H1 (cell line): Measurements from ENCODE around the gene CEACAM8. TPM values are rescaled to one million over a fixed set of nuclear protein-coding genes. Genes with fewer than 3 reads are reported as not detected.
"Not testable (repeated sequence)": the region's sequence is repeated elsewhere in the genome, so short reads cannot be mapped to it uniquely, and the experiment has no call there.

Experiments
- CTCF ChIA-PET: fragments of 300-600 bp; sonication (Branson Sonifier 250); formaldehyde crosslinking; loops from one replicate; lab custom pipeline; 2021; ENCODE audit not compliant: partially characterized antibody; lab: Charles Lee
- POLR2A ChIA-PET: fragments of 300-600 bp; sonication (Branson Sonifier 250); formaldehyde crosslinking; loops from one replicate; lab custom pipeline; 2021; ENCODE audit warnings: inconsistent platforms; ENCODE audit not compliant: partially characterized antibody; lab: Charles Lee
- DNase-seq, 2 experiments: peaks; one replicate each; pipeline versions ENCODE4 v3.0.0 to v3.0.0-alpha.2; 2010 to 2022; ENCODE audit warnings: low spot score in 2 of 2, low read depth in 1 of 2, mixed read lengths in 1 of 2
- FAIRE-seq: peaks from 2 replicates; lab custom pipeline; 2011; peaks lifted over from hg19 to GRCh38; lab: Jason Lieb, UNC
- H2AFZ ChIP-seq: 2 replicates; pipeline ENCODE4 v1.8.1; 2012; ENCODE audit warnings: low read length, inconsistent platforms
- H2AK5ac ChIP-seq: 2 replicates; pipeline ENCODE4 v1.6.1; 2013; ENCODE audit warnings: low read depth, low read length
- H2BK120ac ChIP-seq: replicated peaks from 2 replicates; pipeline ENCODE3; 2013; ENCODE audit warnings: low read depth, low read length, inconsistent platforms
- H2BK12ac ChIP-seq: 2 replicates; pipeline ENCODE4 v1.6.1; 2013; ENCODE audit warnings: low read depth, low read length
- H2BK15ac ChIP-seq: 2 replicates; pipeline ENCODE4 v1.6.1; 2013; ENCODE audit warnings: low read length
- H2BK20ac ChIP-seq: 2 replicates; pipeline ENCODE4 v1.6.1; 2013; ENCODE audit warnings: low read length
- H2BK5ac ChIP-seq: 2 replicates; pipeline ENCODE4 v1.6.1; 2013; ENCODE audit warnings: low read depth, low read length
- H3K14ac ChIP-seq: 2 replicates; pipeline ENCODE4 v1.6.1; 2013; ENCODE audit warnings: inconsistent platforms; ENCODE audit not compliant: insufficient read length
- H3K18ac ChIP-seq: 2 replicates; pipeline ENCODE4 v1.6.1; 2013; ENCODE audit warnings: low read length; ENCODE audit errors: extremely low read depth
- H3K23ac ChIP-seq: 2 replicates; pipeline ENCODE4 v1.6.1; 2013; ENCODE audit warnings: inconsistent platforms; ENCODE audit not compliant: insufficient read length
- H3K23me2 ChIP-seq: 2 replicates; pipeline ENCODE4 v1.6.1; 2013; ENCODE audit warnings: low read depth, low read length
- H3K27ac ChIP-seq: 2 replicates; pipeline ENCODE4 v1.6.1; 2011; ENCODE audit warnings: low read depth, low read length, inconsistent platforms
- H3K27me3 ChIP-seq, 4 experiments: replicated peaks in 1 of 4; 1 replicate in 1 of 4; 2 replicates in 3 of 4; pipeline versions ENCODE4 v1.6.1 to v1.8.1; 2011 to 2013; ENCODE audit warnings: low read length in 3 of 4, mild to moderate bottlenecking in 3 of 4, inconsistent platforms in 2 of 4, mixed read lengths in 2 of 4, moderate library complexity in 1 of 4; ENCODE audit not compliant: control insufficient read depth in 3 of 4, insufficient read depth in 3 of 4; ENCODE audit errors: extremely low read depth in 1 of 4
- H3K36me3 ChIP-seq, 4 experiments: 2 replicates each; pipeline versions ENCODE4 v1.6.1 to v1.8.1; 2011 to 2013; ENCODE audit warnings: mild to moderate bottlenecking in 4 of 4, low read length in 3 of 4, moderate library complexity in 2 of 4, control low read depth in 1 of 4, inconsistent platforms in 1 of 4; ENCODE audit not compliant: insufficient read depth in 4 of 4, control insufficient read depth in 2 of 4
- H3K4ac ChIP-seq: replicated peaks from 2 replicates; pipeline ENCODE3; 2013; ENCODE audit warnings: low read length, low read depth, mixed read lengths, inconsistent platforms; ENCODE audit not compliant: insufficient read length
- H3K4me1 ChIP-seq, 4 experiments: replicated peaks in 1 of 4; 1 replicate in 1 of 4; 2 replicates in 3 of 4; pipeline versions ENCODE4 v1.6.1 to v1.8.1; 2011 to 2013; ENCODE audit warnings: low read length in 3 of 4, inconsistent platforms in 2 of 4, mixed read lengths in 1 of 4; ENCODE audit not compliant: insufficient read depth in 4 of 4, control insufficient read depth in 3 of 4
- H3K4me2 ChIP-seq, 2 experiments: 2 replicates each; pipeline versions ENCODE4 v1.6.1 to v1.8.1; 2011 to 2013; ENCODE audit warnings: low read depth in 2 of 2, low read length in 2 of 2, control low read depth in 1 of 2, inconsistent platforms in 1 of 2, mild to moderate bottlenecking in 1 of 2; ENCODE audit not compliant: insufficient read depth in 1 of 2
- H3K4me3 ChIP-seq, 4 experiments: fragments of 200-600, 300-600 bp in 1 of 4; sonication (generic), shearing (Covaris generic), sonication (Bioruptor Twin) in 1 of 4; 2 replicates each; pipeline versions ENCODE4 v1.5.1 to v1.8.1; 2011 to 2016; ENCODE audit warnings: low read length in 4 of 4, low read depth in 3 of 4, control low read depth in 2 of 4, inconsistent platforms in 2 of 4, mild to moderate bottlenecking in 2 of 4, mixed read lengths in 1 of 4, moderate library complexity in 1 of 4; ENCODE audit not compliant: insufficient read depth in 2 of 4; ENCODE audit errors: extremely low read depth in 1 of 4
- H3K56ac ChIP-seq: replicated peaks from 2 replicates; pipeline ENCODE3; 2013; ENCODE audit warnings: low read depth, mild to moderate bottlenecking, mixed read lengths, low read length, inconsistent platforms; ENCODE audit not compliant: insufficient read length
- H3K79me1 ChIP-seq: 2 replicates; pipeline ENCODE4 v1.6.1; 2013; ENCODE audit warnings: low read depth, low read length, control low read depth
- H3K79me2 ChIP-seq, 2 experiments: 2 replicates each; pipeline versions ENCODE4 v1.6.1 to v1.8.1; 2012 to 2013; ENCODE audit warnings: low read length in 2 of 2, mild to moderate bottlenecking in 2 of 2, inconsistent platforms in 1 of 2; ENCODE audit not compliant: insufficient read depth in 2 of 2, control insufficient read depth in 1 of 2
- H3K9ac ChIP-seq, 4 experiments: replicated peaks in 1 of 4; 1 replicate in 1 of 4; 2 replicates in 3 of 4; pipeline versions ENCODE4 v1.6.1 to v1.8.1; 2011 to 2013; ENCODE audit warnings: low read depth in 3 of 4, low read length in 3 of 4, control low read depth in 2 of 4, mild to moderate bottlenecking in 2 of 4, moderate library complexity in 2 of 4, inconsistent platforms in 1 of 4; ENCODE audit errors: extremely low read depth in 1 of 4
- H3K9me3 ChIP-seq, 2 experiments: 2 replicates each; pipeline versions ENCODE4 v1.6.1 to v1.8.1; 2012 to 2013; ENCODE audit warnings: mild to moderate bottlenecking in 2 of 2, moderate library complexity in 2 of 2, control low read depth in 1 of 2, inconsistent platforms in 1 of 2, low read depth in 1 of 2, low read length in 1 of 2, mixed read lengths in 1 of 2; ENCODE audit not compliant: insufficient read depth in 2 of 2
- H4K20me1 ChIP-seq, 2 experiments: replicated peaks in 1 of 2; 2 replicates each; pipeline versions ENCODE3 to v1.8.1; 2011 to 2013; ENCODE audit warnings: inconsistent platforms in 2 of 2, low read length in 2 of 2, mild to moderate bottlenecking in 1 of 2; ENCODE audit not compliant: insufficient read depth in 2 of 2, control insufficient read depth in 1 of 2
- H4K5ac ChIP-seq: 2 replicates; pipeline ENCODE4 v1.6.1; 2013; ENCODE audit warnings: low read length, low read depth, mixed read lengths, inconsistent platforms; ENCODE audit not compliant: insufficient read length
- H4K8ac ChIP-seq: 2 replicates; pipeline ENCODE4 v1.8.0; 2013; ENCODE audit warnings: mild to moderate bottlenecking, moderate library complexity, low read length, inconsistent platforms; ENCODE audit not compliant: insufficient read depth; ENCODE audit errors: extremely low read depth
- H4K91ac ChIP-seq: replicated peaks from 2 replicates; pipeline ENCODE3; 2013; ENCODE audit warnings: low read length, mixed read lengths, inconsistent platforms; ENCODE audit not compliant: insufficient read length
- WGBS, 2 experiments: shearing (Covaris generic) in 1 of 2; methylation state at CpG; one replicate each; pipeline versions ENCODE4 v1.1.6 to v1.1.7; 2013 to 2015; ENCODE audit warnings: low lambda C conversion rate in 2 of 2, mixed read lengths in 2 of 2, inconsistent platforms in 1 of 2, low coverage in 1 of 2, missing lambda C conversion rate in 1 of 2; ENCODE audit not compliant: insufficient replicate concordance in 2 of 2, insufficient coverage in 1 of 2, insufficient read length in 1 of 2; ENCODE audit errors: extremely low coverage in 1 of 2, missing lambda C conversion rate in 1 of 2; 5-methylcytosine and 5-hydroxymethylcytosine counted together
- polyA plus RNA-seq, 7 experiments: library from polyadenylated mRNA; depleted of rRNA in 3 of 7; stranded (reverse) in 5 of 7; unstranded in 2 of 7; fragments of >200 nt in 5 of 7; fragments of 200-250 nt in 2 of 7; gene quantifications; 1 replicate in 5 of 7; 2 replicates in 1 of 7; 4 replicates in 1 of 7; pipeline versions ENCODE4 v1.2.1 to v1.2.3, GENCODE V29; 2011 to 2013; ENCODE audit warnings: missing spikeins in 2 of 7, mixed read lengths in 2 of 7
- total RNA-seq: library from RNA; stranded (reverse); fragmentation: NEBNext Ultra II Directional; extraction: Animal tissue kit (Norgen Biotek cat#: 25700); gene quantifications from 2 replicates; pipeline ENCODE4 v1.2.1, GENCODE V29; 2021

CEACAM8 gene
- total and polyA plus RNA-seq, 2 of the 8 experiments (the other 6 are each of a cell fraction or from before 2014, with no cell fraction given), result not detected

DNA sequence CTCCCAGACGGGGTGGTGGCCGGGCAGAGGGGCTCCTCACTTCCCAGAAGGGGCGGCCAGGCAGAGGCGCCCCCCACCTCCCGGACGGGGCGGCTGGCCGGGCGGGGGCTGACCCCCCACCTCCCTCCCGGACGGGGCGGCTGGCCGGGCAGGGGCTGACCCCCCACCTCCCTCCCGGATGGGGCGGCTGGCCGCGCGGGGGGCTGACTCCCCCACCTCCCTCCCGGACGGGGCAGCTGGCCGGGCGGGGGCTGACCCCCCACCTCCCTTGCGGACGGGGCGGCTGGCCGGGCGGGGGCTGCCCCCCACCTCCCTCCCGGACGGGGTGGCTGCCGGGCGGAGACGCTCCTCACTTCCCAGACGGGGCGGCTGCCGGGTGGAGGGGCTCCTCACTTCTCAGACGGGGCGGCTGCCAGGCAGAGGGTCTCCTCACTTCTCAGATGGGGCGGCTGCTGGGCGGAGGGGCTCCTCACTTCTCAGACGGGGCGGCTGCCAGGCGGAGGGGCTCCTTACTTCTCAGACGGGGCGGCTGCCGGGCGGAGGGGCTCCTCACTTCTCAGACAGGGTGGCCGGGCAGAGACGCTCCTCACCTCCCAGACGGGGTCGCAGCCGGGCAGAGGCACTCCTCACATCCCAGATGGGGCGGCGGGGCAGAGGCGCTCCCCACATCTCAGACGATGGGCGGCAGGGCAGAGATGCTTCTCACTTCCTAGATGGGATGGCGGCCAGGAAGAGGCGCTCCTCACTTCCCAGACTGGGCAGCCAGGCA is 44.8 kb upstream of the CEACAM8 start:
- H4K8ac ChIP-seq, H3K36me3 ChIP-seq, CTCF ChIA-PET, H3K9ac ChIP-seq, H2AK5ac ChIP-seq, POLR2A ChIA-PET, H3K4ac ChIP-seq, H3K27me3 ChIP-seq, H3K14ac ChIP-seq, DNase-seq, H3K27ac ChIP-seq, H3K4me3 ChIP-seq, H3K23me2 ChIP-seq, H2AFZ ChIP-seq, H2BK20ac ChIP-seq, H4K91ac ChIP-seq, H3K79me2 ChIP-seq, H2BK12ac ChIP-seq, H3K56ac ChIP-seq, H2BK5ac ChIP-seq, H2BK120ac ChIP-seq, H3K4me1 ChIP-seq, H2BK15ac ChIP-seq, H3K23ac ChIP-seq, H3K79me1 ChIP-seq, H4K20me1 ChIP-seq, H4K5ac ChIP-seq, H3K4me2 ChIP-seq, H3K18ac ChIP-seq, FAIRE-seq: not testable (repeated sequence)
- 90% methylated on average over 9 of the region's 58 CpGs; no CpG with 5 or more reads in 1 of the 2 experiments for WGBS, 2 experiments
- H3K9me3 ChIP-seq, result peaks cover 41 to 59% of the 10 kb centered on the region in 2 experiments
